Umbilical cord (tissue), 2 donors: Measurements from ENCODE around the gene ATP1A2. TPM values are rescaled to one million over a fixed set of nuclear protein-coding genes. Genes with fewer than 3 reads are reported as not detected.

Experiments used
- DNase-seq: peaks from one replicate; pipeline ENCODE4 v3.0.0-alpha.2; 2015; ENCODE audit warnings: low spot score
- total RNA-seq: library from RNA; depleted of rRNA; stranded (reverse); fragments of >200 nt; gene quantifications from one replicate; pipeline ENCODE4 v1.2.3, GENCODE V29; 2014; ENCODE audit warnings: low replicate concordance; ENCODE audit not compliant: insufficient read depth

The ATP1A2 gene
- total RNA-seq, 1 donor from 2014 or later, result 11.1 TPM

DNA sequence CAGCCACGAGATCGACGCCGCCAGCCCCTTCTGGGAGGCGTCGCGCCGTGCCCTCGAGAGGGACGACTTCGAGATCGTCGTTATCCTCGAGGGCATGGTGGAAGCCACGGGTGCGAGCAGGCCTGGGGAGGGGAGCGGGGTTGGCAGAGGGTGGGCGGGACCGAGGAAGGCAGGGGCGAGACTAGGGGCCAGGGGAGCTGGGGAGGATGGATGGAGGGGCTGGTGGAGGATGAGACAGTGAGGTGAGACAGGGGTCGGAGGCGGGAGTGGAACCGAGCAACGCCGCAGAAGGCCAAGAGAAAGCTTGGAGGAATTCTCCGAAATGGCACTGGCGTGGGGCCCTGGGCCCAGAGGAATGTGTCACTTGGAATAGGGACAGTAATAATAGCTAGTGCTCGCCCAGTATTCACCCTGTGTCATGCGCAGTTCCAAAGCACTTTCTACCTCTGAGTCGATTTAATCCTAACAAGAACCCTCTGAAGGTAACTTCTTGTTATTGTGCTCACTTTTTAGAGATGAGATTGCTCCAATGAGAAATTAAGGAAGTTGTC, 30.7 kb upstream of the ATP1A2 start:
- no peak for DNase-seq

DNA sequence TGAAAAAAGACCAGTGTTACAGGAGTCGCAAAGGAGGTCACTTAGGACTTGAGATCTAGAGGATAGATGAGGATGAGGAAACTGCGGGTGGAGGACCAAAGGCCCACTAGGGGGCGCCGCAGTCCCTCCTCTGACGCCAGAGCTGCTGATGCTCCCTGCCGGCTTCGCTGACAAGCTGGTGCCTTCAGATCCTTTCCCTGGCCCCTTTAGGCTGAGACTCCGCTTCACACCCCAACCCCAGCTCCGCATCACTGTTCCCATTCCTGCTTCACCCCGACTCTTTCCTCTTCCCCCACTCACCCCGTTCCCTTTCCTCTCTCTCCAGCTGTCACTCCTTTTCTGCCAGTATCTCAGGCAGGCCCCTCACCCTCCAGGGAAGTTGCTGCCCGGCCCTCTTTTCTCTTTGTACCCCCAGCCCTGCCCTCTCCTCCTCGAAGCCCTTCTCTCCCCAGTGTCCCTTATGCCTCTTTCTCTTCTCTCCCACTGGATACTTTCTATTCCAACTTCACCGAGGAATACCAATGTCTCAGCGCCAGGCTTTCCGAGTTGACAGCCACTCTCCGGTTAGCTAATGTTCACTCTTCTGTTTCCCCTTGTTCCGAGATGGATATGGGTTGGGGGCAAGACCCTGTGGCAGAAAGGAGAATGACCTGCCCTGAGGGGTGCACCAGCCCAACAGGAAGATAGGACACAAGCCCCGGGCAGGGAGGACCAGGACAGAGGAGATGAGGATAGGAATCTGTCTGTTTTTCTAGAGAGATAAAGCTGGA, 29.7 kb upstream of the ATP1A2 start:
- peak; percentile 59 for DNase-seq

- no peak for DNase-seq
These were observed 29.1 kb upstream of the ATP1A2 start for GRCh38 chr1:160086456-160086892.

GRCh38 chr1:160087118-160087662, 28.4 kb upstream of the ATP1A2 start:
- DNase-seq, result no peak

GRCh38 chr1:160089883-160090282, 25.7 kb upstream of the ATP1A2 start:
- no peak for DNase-seq

DNA sequence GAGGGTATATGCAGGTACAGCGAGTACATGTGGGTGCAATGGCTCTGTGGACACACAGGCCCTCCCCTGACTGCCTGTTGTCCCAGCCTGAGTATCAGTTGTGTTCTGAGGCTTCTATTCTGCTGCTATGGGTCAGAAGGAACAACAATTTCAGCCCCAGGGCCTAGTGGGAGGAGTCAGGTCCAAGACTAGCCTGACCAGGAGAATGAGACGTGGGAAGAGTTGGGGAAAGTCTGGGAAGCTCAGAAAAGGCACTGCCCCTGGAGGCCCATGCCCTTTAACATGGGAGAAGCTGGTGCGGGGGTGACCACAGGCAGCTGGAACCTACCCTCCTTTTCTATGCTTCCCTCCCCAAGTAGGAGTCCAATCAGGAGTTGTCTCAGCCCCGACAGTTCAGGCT, 24.8 kb upstream of the ATP1A2 start:
- no peak for DNase-seq

GRCh38 chr1:160091666-160092223, 23.8 kb upstream of the ATP1A2 start:
- DNase-seq, result no peak

GRCh38 chr1:160092366-160093068, 23.0 kb upstream of the ATP1A2 start:
- DNase-seq, result no peak

DNA sequence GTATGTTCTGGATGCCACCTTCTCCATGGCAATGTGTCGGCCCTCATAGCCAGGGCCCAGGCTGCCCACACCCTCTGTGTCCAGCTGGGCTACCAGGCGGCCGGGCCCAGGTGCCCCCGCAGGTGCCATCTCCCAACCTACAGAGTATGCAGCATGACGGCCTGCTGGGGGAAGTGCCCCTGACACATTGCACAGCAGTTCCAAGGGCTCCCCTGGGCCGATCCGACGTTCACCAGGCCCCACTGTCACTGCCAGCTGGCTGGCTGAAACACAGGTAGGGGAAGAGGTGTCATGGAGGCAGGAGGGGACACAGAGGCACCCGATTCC, 22.5 kb upstream of the ATP1A2 start:
- no peak for DNase-seq

DNA sequence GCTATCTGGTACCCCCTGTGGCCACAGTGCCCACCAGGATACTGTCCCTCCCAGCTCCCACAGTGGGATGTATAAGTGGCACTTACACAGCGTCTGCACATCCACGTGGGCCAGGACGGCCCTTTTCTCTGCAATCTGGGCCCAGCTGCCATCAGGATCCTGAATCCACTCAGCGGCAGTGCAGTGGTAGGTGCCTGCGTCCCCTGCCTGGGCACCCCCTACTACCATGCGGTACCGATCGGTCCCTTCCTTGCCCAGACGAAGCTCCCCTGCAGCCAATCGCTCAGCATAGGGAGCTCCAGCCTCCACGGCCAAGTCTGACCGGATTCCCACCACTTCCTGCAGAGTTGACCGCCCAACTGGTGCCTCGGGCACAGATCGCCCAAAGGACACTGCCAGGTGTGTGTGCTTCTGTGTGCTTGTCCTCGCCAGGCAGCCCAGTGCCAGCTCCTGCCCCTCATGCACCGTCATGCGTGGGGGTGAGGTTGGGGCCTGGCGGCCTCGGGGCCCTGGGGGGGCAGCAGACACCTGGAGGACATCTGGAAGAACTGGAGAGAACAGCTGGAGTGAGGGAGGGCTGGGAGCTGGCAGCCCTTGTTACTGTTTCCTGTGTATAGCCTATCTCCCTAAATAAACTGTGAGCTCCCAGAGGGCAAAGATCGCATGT, 21.8 kb upstream of the ATP1A2 start:
- DNase-seq, result no peak

GRCh38 chr1:160094291-160094625, 21.3 kb upstream of the ATP1A2 start:
- DNase-seq, result no peak

GRCh38 chr1:160094806-160095205, 20.8 kb upstream of the ATP1A2 start:
- DNase-seq, result no peak

- no peak for DNase-seq
These were observed 20.0 kb upstream of the ATP1A2 start for GRCh38 chr1:160095382-160096105.

DNA sequence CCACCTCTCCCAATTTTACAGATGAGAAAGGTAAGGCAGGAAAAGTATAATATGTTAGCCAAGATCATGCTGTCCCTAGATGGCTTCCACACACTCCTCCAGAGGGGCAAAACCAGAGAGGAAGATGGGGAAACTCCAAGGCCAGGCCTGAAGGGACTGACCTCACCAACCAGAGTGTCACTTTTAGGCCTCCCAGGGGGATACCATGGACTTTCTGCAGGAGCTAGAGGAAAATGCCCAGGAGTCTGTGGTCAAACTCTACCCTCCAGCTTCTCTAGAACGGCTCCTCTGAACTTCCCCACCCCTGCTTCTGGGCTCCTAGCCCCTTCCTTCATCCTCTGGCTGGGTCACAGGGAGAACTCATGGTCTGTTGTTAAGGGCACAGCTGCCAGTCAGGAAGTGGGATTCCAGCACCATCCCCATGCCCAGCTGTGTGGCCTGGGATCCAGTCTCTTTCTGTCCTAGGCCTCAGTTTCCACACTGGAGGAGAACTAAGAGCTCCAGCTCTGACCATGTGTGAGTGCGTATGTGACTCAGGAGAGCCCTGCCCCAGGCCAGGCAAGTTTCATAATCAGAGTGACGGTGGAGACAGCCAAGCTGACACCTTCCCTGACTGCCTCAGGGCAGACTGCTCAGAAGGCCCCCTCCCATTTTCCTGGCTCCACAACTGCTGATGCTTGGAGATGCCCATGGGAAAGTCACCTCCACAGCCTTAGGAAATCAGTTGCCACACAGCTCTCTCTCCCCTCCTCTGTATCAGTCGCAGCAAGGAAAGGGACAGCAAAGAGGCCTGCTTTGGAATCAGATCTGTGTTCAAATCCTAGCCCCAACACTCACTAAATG, 19.1 kb upstream of the ATP1A2 start:
- no peak for DNase-seq

GRCh38 chr1:160097151-160097910, 18.2 kb upstream of the ATP1A2 start:
- no peak for DNase-seq

GRCh38 chr1:160097911-160098851, 17.4 kb upstream of the ATP1A2 start, which contains the start of gene IGSF8:
Gene IGSF8, minus strand, starts transcription at chr1:160098619. Its CDS starts 147 bp downstream, at chr1:160098472.
- DNase-seq, result peak; percentile 89

DNA sequence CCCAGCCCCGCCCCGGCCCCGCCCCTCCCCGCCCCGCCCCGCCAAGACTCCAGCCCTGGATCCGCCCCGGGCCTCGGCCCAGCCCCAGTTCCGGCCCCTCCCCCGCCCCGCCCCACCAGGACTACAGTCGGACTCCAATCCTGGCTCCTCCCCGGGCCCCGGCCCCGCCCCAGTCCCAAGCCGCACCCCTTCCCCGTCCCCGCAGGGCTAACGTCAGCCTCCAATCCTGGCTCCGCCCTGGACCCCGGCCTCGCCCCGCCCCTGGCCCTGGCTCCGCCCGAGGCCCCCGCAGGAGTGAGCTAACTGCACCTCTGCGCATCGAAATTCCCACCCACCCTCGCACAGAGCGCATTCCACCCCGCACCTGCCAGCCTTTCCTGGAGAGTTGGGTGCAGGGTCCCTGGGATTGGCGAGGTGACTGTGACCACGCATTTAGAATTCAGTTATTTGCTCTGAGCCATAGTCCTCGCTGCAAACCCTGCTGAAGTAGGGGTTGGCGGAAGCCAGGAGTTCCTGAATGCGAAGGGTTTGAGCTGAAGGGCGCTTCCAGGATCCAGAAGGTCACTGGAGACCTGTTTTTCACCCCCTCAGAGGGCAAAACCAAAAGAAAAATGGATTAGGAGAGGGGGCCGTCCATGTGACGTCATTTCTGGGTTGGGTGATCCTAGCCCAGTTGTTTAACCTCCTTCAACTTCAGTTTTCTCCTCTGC, 16.6 kb upstream of the ATP1A2 start:
- DNase-seq, result peak; percentile 97
